DMS153 treated with DMSO at 0.1 percent for 48 hours (cell line): Measurements from ENCODE around the gene AP4B1.

Experiments used
- DNase-seq: peaks from one replicate; lab custom pipeline; 2025; ENCODE audit not compliant: unreplicated experiment; lab: John Stamatoyannopoulos, UW

AP4B1 gene

DNA sequence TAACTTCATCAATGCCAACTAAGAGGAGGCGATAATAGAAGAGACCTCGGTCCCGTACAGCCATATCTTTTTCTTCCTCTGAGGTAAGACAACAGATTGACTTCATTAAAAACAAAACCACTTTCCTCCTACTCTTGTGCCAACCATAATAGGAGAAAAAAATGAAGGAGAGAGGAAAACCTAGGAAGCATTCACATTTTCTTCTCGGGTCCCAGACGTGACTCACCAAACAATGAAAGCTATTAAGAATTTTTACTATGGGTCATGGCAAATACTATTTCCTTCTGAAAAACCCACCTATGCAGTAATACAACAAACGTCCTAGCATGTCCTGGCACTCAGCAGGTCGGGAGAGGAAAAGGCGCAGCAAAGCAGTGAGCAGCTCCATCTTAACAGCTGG lies 8.6 kb downstream of the AP4B1 start:
- DNase-seq, result no peak

GRCh38 chr1:113895098-113895497 lies 9.5 kb downstream of the AP4B1 start:
- no peak for DNase-seq

GRCh38 chr1:113893267-113893666 lies 11.3 kb downstream of the AP4B1 start:
- DNase-seq, result no peak

DNA sequence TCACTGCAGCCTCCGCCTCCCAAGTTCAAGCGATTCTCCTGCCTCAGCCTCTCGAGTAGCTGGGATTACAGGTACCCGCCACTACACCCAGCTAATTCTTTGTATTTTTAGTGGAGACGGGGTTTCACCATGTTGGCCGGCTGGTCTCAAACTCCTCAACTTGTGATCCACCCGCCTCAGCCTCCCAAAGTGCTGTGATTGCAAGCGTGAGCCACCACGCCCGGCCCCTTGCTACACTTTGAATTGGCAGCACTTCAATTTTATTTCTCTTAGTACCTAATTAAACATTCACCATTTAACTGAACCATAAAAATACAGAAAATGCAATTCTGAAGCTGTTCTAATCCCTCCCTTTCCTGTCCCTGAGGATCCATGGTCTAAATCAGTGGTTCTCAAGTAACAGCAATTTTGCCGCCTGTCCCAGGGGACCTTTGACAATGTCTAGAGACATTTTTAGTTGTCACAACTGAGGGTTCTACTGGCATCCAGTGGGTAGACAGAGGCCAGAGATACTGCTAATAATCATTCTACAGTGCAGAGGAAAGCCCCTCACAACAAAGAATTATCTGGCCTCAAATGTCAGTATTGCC lies 12.9 kb downstream of the AP4B1 start:
- DNase-seq, result no peak

DNA sequence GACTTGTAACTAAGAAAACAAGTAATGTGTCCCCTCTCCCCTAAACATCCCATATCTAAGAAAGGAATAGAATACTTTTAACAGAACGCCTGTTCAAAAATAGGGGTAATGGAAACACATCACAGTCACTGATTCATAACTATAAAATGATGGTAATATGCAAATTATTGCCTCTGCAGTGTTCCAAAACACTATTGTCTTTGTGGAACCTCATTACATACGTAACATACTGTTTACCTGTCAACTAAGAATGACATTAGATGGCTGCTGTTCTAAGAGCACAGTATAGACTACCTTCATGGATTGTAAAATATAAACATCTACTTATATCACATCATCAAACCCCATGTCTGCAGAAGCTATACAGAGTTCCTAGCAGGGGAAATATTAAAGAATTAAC lies 13.8 kb downstream of the AP4B1 start:
- DNase-seq, result no peak

- DNase-seq, result no peak
These were observed 17.0 kb downstream of the AP4B1 start, which contains the start of gene BCL2L15 for GRCh38 chr1:113887402-113888175. Gene BCL2L15, minus strand, starts transcription at chr1:113887581. Its CDS starts 206 bp downstream, at chr1:113887375.

- no peak for DNase-seq
These were observed 17.9 kb downstream of the AP4B1 start for GRCh38 chr1:113886417-113887401.

- DNase-seq, result no peak
These were observed 22.9 kb downstream of the AP4B1 start for GRCh38 chr1:113881661-113882060.

DNA sequence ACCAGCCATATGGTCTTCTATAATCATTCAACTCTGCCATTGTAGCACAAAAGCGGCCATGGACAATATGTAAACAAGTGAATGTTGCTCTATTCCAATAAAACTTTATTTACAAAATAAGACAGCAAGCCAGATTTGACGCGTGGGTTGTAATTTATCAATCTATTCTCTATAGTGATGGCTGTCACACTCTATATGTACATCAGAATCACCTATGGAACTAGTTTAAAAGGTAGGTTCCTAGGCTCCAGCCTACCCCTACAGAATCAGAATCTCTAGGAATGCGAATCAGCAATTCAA lies 24.9 kb downstream of the AP4B1 start:
- no peak for DNase-seq

DNA sequence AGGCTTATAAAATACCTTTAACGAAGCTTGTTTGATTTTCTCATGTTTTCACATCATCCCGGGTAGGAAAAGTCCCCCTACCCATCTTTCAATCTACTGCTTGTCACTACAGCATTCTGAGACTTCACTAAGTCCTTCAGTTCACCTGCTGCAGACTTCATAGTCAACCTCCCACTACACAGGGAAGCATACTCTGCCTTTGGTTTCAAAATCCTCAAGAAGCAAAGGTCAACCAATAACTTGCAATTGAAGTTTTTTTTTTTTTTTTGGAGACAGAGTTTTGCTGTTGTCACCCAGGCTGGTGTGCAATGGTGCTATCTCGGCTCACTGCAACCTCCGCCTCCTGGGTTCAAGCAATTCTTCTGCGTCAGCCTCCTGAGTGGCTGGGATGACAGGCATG lies 28.4 kb downstream of the AP4B1 start:
- no peak for DNase-seq

DNA sequence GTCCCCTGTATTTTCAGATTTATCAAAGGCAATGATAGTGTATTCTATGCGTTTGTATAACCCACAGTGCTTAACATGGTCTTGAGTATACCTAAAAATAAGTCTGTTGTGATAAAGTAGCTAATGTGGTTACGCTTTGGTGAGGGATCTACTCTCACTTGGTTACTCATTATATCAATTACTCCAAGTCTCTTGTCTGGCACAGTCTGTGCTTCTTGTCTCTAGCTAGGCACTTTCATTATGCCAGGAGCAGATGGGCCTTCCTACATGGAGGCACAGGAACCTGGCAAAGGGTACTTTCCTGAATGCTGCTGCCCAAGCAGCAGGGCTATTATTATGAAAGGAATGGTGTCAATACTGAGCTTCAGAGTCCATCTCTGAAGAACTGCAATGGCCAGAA lies 28.9 kb downstream of the AP4B1 start:
- DNase-seq, result no peak

GRCh38 chr1:113874012-113874879 lies 30.4 kb downstream of the AP4B1 start:
- DNase-seq, result no peak

DNA sequence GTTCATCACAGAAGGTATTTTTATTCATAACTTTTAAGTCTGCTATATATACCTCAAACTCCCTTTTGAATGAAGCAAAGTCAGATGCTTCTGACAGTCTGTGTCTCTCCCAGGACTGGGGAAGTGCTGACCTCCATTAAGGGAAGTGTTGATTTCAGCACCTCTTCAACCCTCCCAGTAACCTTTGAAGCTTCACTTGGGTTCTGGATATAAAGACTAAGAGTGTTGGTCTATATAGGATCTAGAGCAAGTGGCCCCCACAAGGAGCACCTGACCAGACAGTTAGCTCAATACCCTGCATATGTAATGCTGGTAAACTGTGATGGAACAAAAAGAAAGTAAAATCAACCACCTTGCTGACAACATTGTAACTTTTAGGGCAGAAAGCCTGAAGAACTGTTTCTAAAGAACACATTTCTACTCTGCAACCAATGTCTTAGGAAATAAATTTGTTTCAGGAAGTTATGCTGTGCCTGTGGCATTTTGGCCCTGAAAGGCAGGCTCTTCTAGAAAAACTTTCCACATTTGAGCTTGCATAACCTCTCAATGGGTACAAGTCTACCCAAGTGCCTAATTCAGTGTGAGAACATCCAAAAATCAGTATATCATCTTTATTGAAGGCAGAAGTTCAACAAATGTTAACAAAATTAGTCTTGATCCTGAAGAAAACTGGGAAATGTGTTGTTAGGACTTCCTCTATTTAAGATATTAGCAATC lies 32.2 kb downstream of the AP4B1 start:
- no peak for DNase-seq

- DNase-seq, result no peak
These were observed 32.9 kb downstream of the AP4B1 start, which contains the start of gene PTPN22 for GRCh38 chr1:113871597-113872113. Gene PTPN22, minus strand, starts transcription at chr1:113871712.

GRCh38 chr1:113870778-113871177 lies 33.8 kb downstream of the AP4B1 start:
- DNase-seq, result no peak

- DNase-seq, result no peak
These were observed 36.1 kb downstream of the AP4B1 start for GRCh38 chr1:113868387-113869083.

- DNase-seq, result no peak
These were observed 43.0 kb downstream of the AP4B1 start for GRCh38 chr1:113861641-113862040.

- DNase-seq, result no peak
These were observed 43.7 kb downstream of the AP4B1 start for GRCh38 chr1:113860891-113861290.

DNA sequence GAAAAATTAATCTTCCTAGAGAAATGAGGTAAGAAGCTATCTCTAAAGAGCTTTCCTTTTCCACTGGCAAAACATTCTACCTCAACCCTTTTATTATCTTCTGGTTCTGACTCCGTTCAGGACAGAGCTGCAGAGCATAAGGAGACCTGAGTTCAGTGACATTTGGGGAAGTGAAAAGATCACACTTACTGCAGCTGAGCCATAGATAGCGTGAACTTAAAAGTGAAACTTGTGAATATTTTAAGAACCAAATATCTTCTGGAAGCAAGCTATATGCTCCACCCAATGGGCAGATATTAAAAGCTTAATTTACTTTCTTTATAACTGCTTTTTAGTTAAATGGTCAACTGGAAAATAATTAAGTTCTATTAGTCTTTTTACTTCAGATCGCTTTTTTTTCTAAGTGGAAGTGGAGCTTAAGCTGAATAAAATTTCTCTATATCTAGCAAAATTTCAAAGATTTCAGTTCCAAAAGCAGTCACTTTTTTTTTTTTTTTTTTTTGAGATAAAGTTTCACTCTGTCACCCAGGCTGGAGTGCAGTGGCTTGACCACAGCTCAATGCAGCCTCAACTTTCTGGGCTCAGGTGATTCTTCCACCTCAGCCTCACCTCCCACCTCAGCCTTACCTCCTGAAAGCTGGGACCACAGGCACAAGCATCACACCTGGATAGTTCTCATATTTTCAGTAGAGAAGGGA lies 45.0 kb downstream of the AP4B1 start:
- DNase-seq, result no peak
